PC-9 (cell line): ENCODE results near the gene HCFC1R1. TPM values are rescaled to one million over a fixed set of nuclear protein-coding genes. Genes with fewer than 3 reads are reported as not detected.

Source experiments
- BruUV-seq: library from RNA; stranded (reverse); fragments of 400-500 nt; replicated peaks from 2 replicates; lab custom pipeline; 2021; lab: Mats Ljungman, UMichigan
- CTCF ChIA-PET: fragments of 300-600 bp; sonication (Branson Sonifier 250); formaldehyde crosslinking; loops from one replicate; lab custom pipeline; 2022; ENCODE audit warnings: antibody characterized with exemption; lab: Charles Lee
- POLR2A ChIA-PET: fragments of 300-600 bp; sonication (Branson Sonifier 250); formaldehyde crosslinking; loops from one replicate; lab custom pipeline; 2022; ENCODE audit warnings: antibody characterized with exemption; ENCODE audit not compliant: unreplicated experiment; lab: Charles Lee
- DNase-seq, 2 experiments: peaks; one replicate each; pipeline versions ENCODE4 v3.0.0 to v3.0.0-alpha.2; 2015 to 2022; ENCODE audit warnings: mixed read lengths in 1 of 2
- H2AFZ ChIP-seq: fragments of 200-600 bp; sonication (generic); 2 replicates; pipeline ENCODE4 v1.8.1; 2017; ENCODE audit warnings: antibody characterized with exemption
- H3F3A ChIP-seq: fragments of 200-600 bp; sonication (generic); 2 replicates; pipeline ENCODE4 v1.8.1; 2017; ENCODE audit warnings: antibody characterized with exemption, mild to moderate bottlenecking, low read depth; ENCODE audit not compliant: insufficient read depth
- H3K27ac ChIP-seq: fragments of 200-600 bp; sonication (generic); 2 replicates; pipeline ENCODE4 v1.6.1; 2016; ENCODE audit warnings: mixed run types
- H3K27me3 ChIP-seq: fragments of 200-600 bp; sonication (generic); 2 replicates; pipeline ENCODE4 v1.6.1; 2016; ENCODE audit warnings: low read depth, mixed run types; ENCODE audit not compliant: insufficient read depth
- H3K36me3 ChIP-seq: fragments of 200-600 bp; sonication (generic); 2 replicates; pipeline ENCODE4 v1.6.1; 2016; ENCODE audit warnings: low read depth, mixed run types
- H3K4me1 ChIP-seq: fragments of 200-600 bp; sonication (generic); replicated peaks from 2 replicates; pipeline ENCODE4 v1.6.1; 2016; ENCODE audit warnings: mixed run types; ENCODE audit not compliant: insufficient read depth
- H3K4me2 ChIP-seq: fragments of 200-600 bp; sonication (generic); 2 replicates; pipeline ENCODE4 v1.6.1; 2017; ENCODE audit warnings: mixed run types
- H3K4me3 ChIP-seq: fragments of 200-600 bp; sonication (generic); 2 replicates; pipeline ENCODE4 v1.6.1; 2016; ENCODE audit warnings: mixed run types
- H3K79me2 ChIP-seq: fragments of 200-600 bp; sonication (generic); 2 replicates; pipeline ENCODE4 v1.6.1; 2017; ENCODE audit warnings: low read depth, mixed run types
- H3K9me2 ChIP-seq: fragments of 200-600 bp; sonication (generic); 2 replicates; pipeline ENCODE4 v1.8.1; 2017; ENCODE audit warnings: mild to moderate bottlenecking; ENCODE audit not compliant: insufficient read depth
- H3K9me3 ChIP-seq: fragments of 200-600 bp; sonication (generic); 2 replicates; pipeline ENCODE4 v1.8.1; 2016; ENCODE audit warnings: low read depth; ENCODE audit not compliant: insufficient read depth
- H4K20me1 ChIP-seq: fragments of 200-600 bp; sonication (generic); 2 replicates; pipeline ENCODE4 v1.8.1; 2017; ENCODE audit not compliant: insufficient read depth
- CTCF ChIP-seq: fragments of 200-600 bp; sonication (generic); conservative IDR thresholded peaks from 2 replicates; pipeline ENCODE4 v1.6.1; 2017; ENCODE audit warnings: mixed run types, antibody characterized with exemption, mild to moderate bottlenecking, moderate library complexity
- EZH2 ChIP-seq: fragments of 200-600 bp; sonication (generic); IDR thresholded peaks from 2 replicates; pipeline ENCODE4 v1.8.0; 2017; ENCODE audit warnings: antibody characterized with exemption, low read depth
- intact Hi-C: fragments of 100-400 bp; cut with micrococcal nuclease; formaldehyde crosslinking; loops from one replicate; pipeline ENCODE4 v1.10.0; 2022; ENCODE audit not compliant: unreplicated experiment
- total RNA-seq: library from RNA; stranded (reverse); gene quantifications from 2 replicates; pipeline ENCODE4 v1.2.3, GENCODE V29; 2021

HCFC1R1 gene
- total RNA-seq, 1 experiment from 2014 or later: 118 TPM

- CTCF ChIA-PET: interaction anchor here (0.5 to 1.1 kb wide), 2 partner anchors 8 to 20 kb away, joined by 3 read pairs; no protein-coding TSS in a partner anchor
- H3K36me3 ChIP-seq: no peaks in the 10 kb centered on the region
- DNase-seq: no peak
- no peaks in the 10 kb centered on the region for H3K9me2 ChIP-seq
- no TSS peak for BruUV-seq
- intact Hi-C loops: no loop called here
- no peak overlapping the region for H2AFZ ChIP-seq
- H4K20me1 ChIP-seq: no peaks in the 10 kb centered on the region
- H3K4me1 ChIP-seq: no peaks in the 10 kb centered on the region
- no peaks in the 10 kb centered on the region for H3K27me3 ChIP-seq
- H3F3A ChIP-seq: peaks cover 2% of the 10 kb centered on the region; the same call in 1 of the 2 replicates
- no peak overlapping the region for H3K4me2 ChIP-seq
- no peaks in the 10 kb centered on the region for H3K9me3 ChIP-seq
- H3K27ac ChIP-seq: no peak overlapping the region
- H3K79me2 ChIP-seq: no peaks in the 10 kb centered on the region
- POLR2A ChIA-PET: no interaction called here
- TF ChIP-seq CTCF (no peak), EZH2 (no peak)
- H3K4me3 ChIP-seq: no peak overlapping the region
These were observed 27.8 kb upstream of the HCFC1R1 start for GRCh38 chr16:3051494-3051893.

GRCh38 chr16:3051009-3051408 is 27.3 kb upstream of the HCFC1R1 start:
- Histone ChIP-seq H3F3A (no peaks in the 10 kb centered on the region), H3K36me3 (no peaks in the 10 kb centered on the region), H3K27ac (no peak overlapping the region), H3K27me3 (no peaks in the 10 kb centered on the region), H3K4me3 (no peak overlapping the region), H3K9me3 (no peaks in the 10 kb centered on the region), H3K4me1 (no peaks in the 10 kb centered on the region), H3K9me2 (no peaks in the 10 kb centered on the region), H4K20me1 (no peaks in the 10 kb centered on the region), H2AFZ (no peak overlapping the region), H3K79me2 (no peaks in the 10 kb centered on the region), H3K4me2 (no peak overlapping the region)
- BruUV-seq: no TSS peak
- ChIA-PET CTCF (interaction anchor here (1.1 kb wide), 1 partner anchor 9 kb away, joined by 3 read pairs; no protein-coding TSS in a partner anchor), POLR2A (no interaction called here)
- intact Hi-C loops: no loop called here
- DNase-seq: no peak
- TF ChIP-seq CTCF: no peak
- TF ChIP-seq EZH2: no peak

GRCh38 chr16:3050487-3050886 is 26.7 kb upstream of the HCFC1R1 start:
- Histone ChIP-seq H3K9me2 (no peaks in the 10 kb centered on the region), H3K4me1 (no peaks in the 10 kb centered on the region), H3K27me3 (no peaks in the 10 kb centered on the region), H3K4me3 (no peak overlapping the region), H4K20me1 (no peaks in the 10 kb centered on the region), H3K27ac (no peak overlapping the region), H2AFZ (no peak overlapping the region), H3F3A (no peaks in the 10 kb centered on the region), H3K4me2 (no peak overlapping the region), H3K36me3 (no peaks in the 10 kb centered on the region), H3K9me3 (no peaks in the 10 kb centered on the region), H3K79me2 (no peaks in the 10 kb centered on the region)
- POLR2A ChIA-PET: no interaction called here
- intact Hi-C loops: no loop called here
- no TSS peak for BruUV-seq
- TF ChIP-seq CTCF (no peak), EZH2 (no peak)
- DNase-seq: no peak
- CTCF ChIA-PET: interaction anchor here (1.1 kb wide), 1 partner anchor 9 kb away, joined by 3 read pairs; no protein-coding TSS in a partner anchor
